Colon (tissue), 2 donors: ENCODE measurements around the gene SIX3.

Source experiments
- FAIRE-seq: peaks from 2 replicates; lab custom pipeline; 2012; peaks lifted over from hg19 to GRCh38; lab: Jason Lieb, UNC
- donor health status: control.
- donor health status: control.

SIX3 gene

DNA sequence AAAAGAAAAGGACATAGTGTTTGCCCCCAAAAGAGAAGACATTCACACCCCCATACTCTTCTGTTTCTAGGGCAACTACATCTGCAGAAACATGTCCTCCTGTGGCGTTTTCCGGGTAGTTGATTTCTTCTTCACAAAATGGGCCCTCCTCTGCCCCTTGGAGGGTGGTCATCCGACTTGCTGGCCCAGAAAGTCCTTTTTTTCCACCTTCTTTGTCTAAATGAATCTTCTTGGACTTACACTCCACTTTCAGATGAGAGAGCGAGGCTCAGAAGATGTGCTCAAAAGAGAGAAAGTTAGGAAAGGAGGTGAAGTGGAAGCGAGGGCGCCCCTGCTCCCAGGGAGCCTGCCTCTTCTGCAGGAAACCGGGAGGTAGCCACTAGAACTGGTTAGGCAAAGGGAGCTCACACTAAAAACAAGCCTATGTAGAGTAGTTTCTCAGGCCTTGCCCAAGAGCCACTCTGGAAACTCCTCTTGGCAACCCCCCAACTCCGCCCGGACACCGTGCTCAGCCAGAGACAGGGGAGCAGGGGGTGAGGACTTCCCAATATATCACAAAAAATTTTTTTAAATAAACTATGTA lies 10.2 kb upstream of the SIX3 start:
- FAIRE-seq = no peak

- no peak for FAIRE-seq
Observed at GRCh38 chr2:44932079-44932478, 9.4 kb upstream of the SIX3 start.

GRCh38 chr2:44932564-44933392 lies 8.7 kb upstream of the SIX3 start:
- FAIRE-seq = no peak

DNA sequence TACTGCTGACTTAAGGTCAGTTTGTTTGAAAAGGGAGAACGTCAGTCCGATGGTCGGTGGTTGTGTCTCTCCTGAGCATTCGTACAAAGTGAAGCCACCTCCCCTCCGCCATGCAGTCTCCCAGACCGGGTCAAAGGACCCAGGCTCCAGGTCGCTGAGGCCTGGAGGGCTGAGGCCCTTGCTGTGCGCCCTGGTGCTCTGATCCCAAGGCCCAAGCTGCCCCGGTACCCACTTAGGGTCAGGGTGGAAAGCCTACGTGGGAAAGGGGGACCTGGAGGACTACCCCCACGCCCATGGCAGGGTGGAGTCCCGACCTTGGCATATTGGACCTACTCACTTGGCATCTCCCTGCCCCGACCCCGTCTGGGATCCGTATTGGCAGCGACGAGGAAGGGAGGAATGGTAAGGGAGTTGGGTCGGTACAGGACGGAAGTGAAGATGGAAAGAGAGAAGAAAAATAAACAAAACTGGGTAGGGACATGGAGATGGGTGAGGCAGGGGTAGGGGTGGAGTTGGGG lies 8.0 kb upstream of the SIX3 start:
- no peak for FAIRE-seq

DNA sequence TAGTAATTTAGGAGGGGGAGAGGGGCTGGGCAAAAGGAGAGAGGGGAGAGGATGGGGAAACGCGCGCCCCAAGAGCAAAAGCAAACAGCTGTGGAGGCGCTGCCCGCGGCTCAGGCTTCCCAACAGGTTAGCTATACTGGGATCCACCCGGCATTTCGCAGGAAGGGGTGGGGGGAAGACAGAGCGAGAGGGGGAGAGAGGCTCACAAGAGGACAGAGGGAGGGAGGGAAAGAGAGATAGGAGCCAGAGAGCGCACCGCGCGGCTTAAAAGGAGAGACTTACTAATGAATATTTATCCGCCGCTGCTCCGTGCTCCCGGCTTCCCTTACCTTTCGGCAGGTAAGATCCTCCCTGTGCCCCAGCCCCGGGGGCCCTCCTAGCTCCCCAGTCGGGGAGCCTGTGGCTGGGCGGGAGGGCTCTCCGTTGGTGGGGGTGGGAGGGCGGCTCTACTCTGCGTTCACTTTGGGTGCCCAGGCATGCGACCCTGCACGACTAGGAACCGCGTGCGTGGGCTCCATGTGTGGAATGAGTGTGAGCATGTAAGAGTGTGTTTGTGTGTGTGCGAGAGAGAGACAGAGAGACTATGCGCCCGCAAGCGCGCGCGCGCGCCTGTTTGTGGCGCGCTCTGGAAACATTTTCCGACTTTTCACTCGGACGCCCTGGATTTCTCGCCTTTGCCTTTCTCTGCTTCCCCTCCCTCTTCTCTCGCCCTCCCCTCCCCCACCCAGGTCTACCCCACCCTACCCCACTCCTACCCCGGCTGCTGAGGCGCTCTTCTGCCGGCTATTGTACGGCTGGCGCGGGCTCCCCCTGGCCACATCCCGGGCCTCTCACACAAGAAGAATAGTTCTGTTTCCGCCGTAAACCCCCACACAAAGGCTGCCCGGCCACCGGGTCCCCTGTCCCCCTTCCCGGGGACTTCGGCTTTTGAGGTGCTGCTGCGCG lies 7.2 kb upstream of the SIX3 start:
- no peak for FAIRE-seq

DNA sequence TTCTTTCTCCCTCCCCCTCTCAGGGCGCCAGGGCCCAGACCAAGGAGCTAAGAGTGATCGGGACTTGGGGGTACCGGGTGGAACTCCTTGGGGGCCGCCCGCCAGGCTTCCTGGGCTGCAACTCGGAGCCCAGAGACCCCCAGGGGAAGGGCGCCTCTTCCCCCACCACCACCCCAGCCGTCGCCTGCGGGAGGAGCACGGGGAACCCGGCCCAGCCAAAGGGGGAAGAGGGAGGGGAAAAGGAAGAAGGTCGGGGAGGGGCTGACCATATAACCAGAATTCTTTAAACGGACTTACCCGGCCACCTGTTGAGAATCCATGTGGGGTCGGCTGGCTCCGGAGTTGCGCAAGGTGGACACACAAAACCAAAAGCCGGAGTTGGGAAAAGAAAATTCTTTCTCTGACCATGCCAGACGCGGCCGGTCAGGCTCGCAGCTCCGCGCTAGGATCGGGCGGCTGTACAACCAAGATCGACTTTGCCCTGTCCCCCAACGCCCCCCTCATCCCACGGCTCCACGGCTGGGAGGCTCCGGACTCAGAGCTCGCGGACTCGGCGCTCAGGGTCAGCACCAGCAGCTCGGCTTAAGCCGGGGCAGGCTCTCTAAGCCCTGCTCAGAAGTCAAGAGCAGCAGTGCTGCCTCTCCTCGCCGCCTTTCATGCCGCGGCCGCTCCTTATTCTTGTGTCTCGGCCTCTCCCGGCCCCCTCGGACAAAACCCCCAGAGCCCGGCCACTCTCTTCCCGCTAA lies 6.3 kb upstream of the SIX3 start:
- no peak for FAIRE-seq

DNA sequence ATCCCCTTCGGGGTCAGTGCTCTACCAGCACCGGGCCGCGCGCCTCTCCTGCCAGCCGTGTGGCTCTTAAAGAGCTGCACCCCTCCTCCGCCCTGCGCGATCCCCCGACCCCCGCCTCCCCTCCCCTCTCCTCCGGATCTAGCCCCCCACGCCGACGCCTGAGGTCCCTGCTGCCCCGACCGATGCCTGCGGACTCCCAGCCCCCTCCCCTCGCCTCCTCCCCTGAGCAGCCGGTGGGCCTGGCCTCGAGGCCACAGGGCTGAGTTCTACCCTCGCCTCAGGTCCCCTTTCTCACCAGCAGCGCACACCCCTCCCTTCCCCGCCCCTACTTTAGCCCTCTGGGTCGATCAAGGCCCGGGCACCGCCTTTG lies 5.8 kb upstream of the SIX3 start:
- no peak for FAIRE-seq

DNA sequence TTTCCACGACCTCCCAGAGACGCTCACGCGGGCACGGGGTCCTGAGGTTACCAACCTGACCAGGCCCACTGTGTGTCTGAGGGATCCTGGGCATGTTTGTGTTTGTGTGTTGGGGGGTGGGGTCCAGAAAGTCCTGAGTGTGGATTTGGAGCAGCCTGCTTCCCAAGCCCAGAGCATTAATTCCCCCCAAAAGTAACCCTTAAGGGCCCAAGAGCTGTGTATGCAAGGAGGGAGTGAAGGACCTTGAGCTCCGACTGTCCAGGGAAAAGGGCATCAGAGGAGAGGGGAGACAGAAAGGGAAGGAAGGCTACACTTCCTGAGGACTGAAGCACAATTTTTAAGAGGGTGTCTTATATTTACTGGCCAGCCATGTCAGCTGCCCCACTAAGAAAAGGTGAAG lies 5.2 kb upstream of the SIX3 start:
- no peak for FAIRE-seq

DNA sequence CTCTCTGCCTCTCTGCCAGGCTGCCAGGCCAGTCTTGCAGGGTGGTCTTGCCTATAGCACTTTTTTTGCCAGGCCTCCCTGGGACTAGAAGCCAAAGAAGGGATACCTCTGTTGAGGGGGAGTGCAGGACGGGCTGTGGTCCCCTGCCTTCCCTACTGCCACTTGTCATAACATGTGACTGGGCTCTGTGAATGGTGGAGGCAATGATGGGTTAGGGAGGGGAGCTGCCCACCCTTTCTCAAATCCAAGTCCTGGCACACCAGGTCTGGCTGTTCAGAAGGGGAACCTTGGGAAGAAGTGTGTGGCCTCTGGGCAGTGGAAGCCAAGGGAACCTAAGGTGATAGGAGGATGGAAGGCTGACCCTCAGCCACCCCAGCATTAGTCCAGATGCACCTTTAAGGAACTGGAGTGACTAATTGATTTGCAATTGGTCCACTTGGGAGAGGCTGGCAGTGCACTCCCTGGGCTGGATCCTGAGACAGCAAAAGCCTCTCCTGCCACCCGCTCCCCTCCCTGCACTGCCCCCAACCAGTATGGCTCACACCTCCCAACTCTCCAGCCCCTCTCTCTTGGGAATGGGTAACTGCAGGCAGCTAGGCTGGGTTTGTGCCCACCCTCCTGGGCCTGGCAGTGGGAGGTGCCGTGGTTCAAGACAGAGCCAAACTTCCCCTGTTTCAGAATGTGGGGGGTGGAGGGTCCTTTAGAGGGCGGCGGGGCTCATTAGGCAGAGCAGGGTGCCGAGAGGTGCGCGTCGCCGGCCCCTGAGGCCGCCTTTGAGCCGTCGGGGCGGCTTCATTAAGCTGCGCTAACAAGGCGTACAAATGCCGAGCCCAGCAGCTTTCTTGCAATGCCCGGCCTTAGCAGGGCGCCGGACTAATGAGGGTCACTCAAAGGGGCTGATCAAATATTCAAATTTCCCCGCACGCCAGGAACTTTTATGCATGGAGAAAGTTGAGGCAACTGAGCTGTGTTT lies 4.5 kb upstream of the SIX3 start:
- FAIRE-seq = no peak

DNA sequence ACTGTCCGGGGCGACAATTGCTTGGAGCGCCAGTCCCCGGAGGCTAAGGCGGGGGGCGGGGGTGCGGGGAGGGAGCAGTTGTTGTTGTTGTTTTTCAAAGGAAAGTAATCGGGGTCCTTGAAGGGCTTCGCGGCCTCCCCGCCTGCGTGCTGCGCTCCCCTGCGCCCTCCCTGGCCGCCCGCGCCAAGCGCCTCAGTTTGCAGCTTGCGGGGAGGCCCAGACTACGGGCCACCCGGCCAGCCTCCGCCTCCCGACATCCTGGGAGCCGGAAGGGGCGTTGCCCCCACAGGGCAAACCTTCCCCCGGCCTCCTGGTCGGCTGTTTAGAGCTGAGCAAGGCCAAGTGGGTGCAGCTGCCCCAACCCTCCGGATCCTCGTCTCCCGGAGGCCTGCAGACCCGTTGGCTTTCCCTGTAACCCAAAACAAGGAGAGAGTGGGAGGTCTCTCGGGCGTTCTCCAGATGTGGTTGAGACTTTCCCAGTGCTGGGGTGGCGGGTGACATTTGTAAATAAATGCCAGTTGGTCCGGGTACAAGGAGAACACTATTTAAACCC lies 3.7 kb upstream of the SIX3 start:
- no peak for FAIRE-seq

DNA sequence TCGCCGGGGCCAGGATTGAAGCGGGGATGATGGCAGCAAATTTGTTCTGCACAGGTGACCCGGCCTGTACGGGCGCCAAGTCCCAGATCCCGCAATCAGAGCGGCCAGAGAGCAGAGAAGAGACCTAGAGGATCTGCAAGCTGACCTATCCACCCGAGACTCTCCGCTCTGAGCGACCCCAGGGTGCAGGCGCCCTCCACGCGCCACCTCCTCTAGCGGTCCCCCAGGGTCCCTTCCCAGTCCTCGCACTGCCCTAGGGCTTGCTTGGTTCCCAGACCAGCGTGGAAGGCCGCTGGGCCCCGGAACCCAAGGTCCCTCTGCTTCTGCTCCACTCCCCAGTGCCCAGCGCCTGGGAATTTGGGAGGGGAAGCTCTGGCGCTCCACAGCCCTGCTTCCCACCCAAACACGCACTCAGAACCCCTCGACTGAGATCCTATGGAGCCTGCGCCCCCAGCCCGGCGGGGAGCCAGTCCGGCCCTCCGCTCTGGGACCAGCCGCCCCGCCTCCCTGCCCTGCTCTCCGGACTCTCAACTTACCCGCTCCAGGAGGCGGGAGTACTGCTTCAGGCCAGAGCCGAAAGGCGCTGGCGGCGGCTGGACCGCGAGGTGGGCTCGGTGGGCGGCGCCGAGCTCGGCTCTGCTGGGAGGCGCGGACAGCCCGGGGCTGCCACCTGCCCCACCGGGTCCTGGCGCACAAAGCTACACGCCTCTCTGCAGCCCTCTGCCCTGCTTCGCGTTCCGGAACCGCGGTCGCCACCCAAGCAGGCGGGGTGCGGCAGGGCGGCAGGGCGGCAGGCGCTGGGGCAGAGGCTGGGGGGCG lies 3.0 kb upstream of the SIX3 start:
- FAIRE-seq = no peak

- FAIRE-seq = no peak
Observed at GRCh38 chr2:44939106-44940048, 2.1 kb upstream of the SIX3 start.

DNA sequence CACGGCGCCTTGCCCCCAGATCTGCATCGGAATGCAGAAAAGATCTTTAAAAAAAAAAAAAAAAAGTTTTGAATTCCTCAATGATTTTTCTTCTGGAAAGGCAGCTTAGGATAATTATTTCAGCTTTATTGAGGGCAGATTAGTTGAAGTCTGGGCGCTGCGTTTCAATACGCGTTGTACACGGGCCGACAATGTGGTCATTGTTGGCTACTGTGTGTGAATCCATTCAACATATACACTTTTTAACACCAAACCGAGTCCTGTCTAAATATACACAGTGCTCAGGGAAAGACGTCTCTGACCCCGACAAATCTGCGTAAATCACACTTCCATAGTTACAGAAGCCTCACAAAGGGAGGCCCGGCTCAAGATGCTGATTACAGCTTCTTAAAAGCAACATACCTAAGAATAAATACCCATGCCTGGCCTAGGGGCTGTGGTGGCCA lies 1.4 kb upstream of the SIX3 start:
- no peak for FAIRE-seq

DNA sequence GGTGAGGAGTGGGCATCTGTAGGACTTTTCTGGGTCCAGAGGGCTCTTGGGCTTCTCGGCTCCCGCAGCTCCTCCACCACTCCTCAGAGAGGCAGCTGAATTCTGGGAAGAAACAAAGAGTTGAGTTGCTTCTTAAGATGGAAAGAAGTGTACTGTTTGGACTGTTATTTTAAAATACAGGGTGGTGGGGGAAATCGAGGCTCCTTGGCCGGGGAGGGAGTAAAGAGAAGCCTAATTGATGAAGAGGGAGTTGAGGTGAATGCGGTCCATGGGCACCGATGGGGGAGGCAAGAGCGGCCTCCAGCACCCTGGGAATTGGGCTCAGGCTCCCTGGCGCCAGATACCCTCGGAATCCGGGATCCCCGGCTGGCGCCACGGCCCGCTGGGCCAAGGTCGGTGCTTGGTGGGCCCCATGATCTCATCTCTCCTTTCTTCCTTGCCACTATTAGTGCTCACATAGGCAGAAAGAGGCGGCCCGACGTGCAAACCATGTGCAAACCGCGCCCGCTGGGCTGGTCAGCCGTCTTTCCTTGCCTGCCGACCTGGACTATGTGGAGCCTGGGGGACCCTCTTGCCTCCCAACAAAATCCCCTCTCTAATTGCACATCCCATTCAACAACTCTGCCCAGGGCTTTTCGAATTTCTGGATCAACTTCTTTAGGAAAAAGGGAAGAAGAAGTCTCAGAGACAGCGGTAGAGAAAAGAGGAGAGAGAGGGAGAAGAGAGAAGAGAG lies 604 bp upstream of the SIX3 start:
- FAIRE-seq = no peak

DNA sequence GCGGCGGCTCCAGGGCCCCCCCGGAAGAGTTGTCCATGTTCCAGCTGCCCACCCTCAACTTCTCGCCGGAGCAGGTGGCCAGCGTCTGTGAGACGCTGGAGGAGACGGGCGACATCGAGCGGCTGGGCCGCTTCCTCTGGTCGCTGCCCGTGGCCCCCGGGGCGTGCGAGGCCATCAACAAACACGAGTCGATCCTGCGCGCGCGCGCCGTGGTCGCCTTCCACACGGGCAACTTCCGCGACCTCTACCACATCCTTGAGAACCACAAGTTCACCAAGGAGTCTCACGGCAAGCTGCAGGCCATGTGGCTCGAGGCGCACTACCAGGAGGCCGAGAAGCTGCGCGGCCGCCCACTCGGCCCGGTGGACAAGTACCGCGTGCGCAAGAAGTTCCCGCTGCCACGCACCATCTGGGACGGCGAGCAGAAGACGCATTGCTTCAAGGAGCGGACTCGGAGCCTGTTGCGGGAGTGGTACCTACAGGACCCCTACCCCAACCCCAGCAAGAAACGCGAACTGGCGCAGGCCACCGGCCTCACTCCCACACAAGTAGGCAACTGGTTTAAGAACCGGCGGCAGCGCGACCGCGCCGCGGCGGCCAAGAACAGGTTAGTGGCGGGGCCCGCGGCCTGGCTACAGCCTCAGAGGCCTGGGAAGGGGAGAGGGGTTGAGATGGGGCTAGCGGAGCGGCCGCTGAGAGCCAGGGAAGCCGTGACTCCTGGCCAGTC lies 965 bp downstream of the SIX3 start:
- FAIRE-seq = no peak

- FAIRE-seq = no peak
Observed at GRCh38 chr2:44943031-44943692, 1.7 kb downstream of the SIX3 start.
